NOMO-1 treated with dmso at 0.1 percent for 144 hours (cell line): Measurements from ENCODE around the gene MED15.
"Not testable (repeated sequence)": the region's sequence is repeated elsewhere in the genome, so short reads cannot be mapped to it uniquely, and the experiment has no call there.

Experiments
- DNase-seq: peaks from one replicate; lab custom pipeline; 2025; ENCODE audit not compliant: unreplicated experiment; lab: John Stamatoyannopoulos, UW

Gene MED15

GRCh38 chr22:20507253-20508066 is at the start of gene MED15:
MED15 (plus strand) TSS chr22:20507610; CDS start chr22:20507679, 69 bp downstream.
- DNase-seq: peak; percentile 84

- no peak for DNase-seq
Observed at GRCh38 chr22:20458530-20459151, 48.8 kb upstream of the MED15 start.

GRCh38 chr22:20459152-20459542 is 48.3 kb upstream of the MED15 start:
- no peak for DNase-seq

- DNase-seq: no peak
Observed at GRCh38 chr22:20459862-20460261, 47.5 kb upstream of the MED15 start.

- peak; percentile 75 for DNase-seq
Observed at GRCh38 chr22:20463324-20464095, 43.9 kb upstream of the MED15 start.

- DNase-seq: no peak
Observed at GRCh38 chr22:20464096-20464614, 43.3 kb upstream of the MED15 start.

- DNase-seq: no peak
Observed at GRCh38 chr22:20464912-20465758, 42.3 kb upstream of the MED15 start.

GRCh38 chr22:20465759-20466077 is 41.7 kb upstream of the MED15 start:
- DNase-seq: no peak

- no peak for DNase-seq
Observed at GRCh38 chr22:20466659-20467379, 40.6 kb upstream of the MED15 start.

- no peak for DNase-seq
Observed at GRCh38 chr22:20469110-20469868, 38.1 kb upstream of the MED15 start.

- DNase-seq: not testable (repeated sequence)
Observed at GRCh38 chr22:20470525-20470924, 36.9 kb upstream of the MED15 start.

- no peak for DNase-seq
Observed at GRCh38 chr22:20471126-20471833, 36.1 kb upstream of the MED15 start.

- no peak for DNase-seq
Observed at GRCh38 chr22:20472629-20473442, 34.6 kb upstream of the MED15 start.

- DNase-seq: no peak
Observed at GRCh38 chr22:20475115-20475436, 32.3 kb upstream of the MED15 start.

- not testable (repeated sequence) for DNase-seq
Observed at GRCh38 chr22:20475569-20475968, 31.8 kb upstream of the MED15 start.

GRCh38 chr22:20478059-20478458 is 29.4 kb upstream of the MED15 start:
- not testable (repeated sequence) for DNase-seq

GRCh38 chr22:20479612-20480196 is 27.7 kb upstream of the MED15 start:
- DNase-seq: no peak

GRCh38 chr22:20483143-20483506 is 24.3 kb upstream of the MED15 start:
- not testable (repeated sequence) for DNase-seq
